Lower lobe of right lung (tissue), 2 donors: ENCODE measurements around the gene TOR1B. TPM values are rescaled to one million over a fixed set of nuclear protein-coding genes. Genes with fewer than 3 reads are reported as not detected.
"Not testable (repeated sequence)": the region's sequence is repeated elsewhere in the genome, so short reads cannot be mapped to it uniquely, and the experiment has no call there.

Experiments
- ATAC-seq, 2 donors: fragments of 200-7000 bp; cut with Tn5 transposase; one replicate each; pipeline ENCODE4 v1.9.1; 2020 to 2022; ENCODE audit warnings: mild to moderate bottlenecking in 2 of 2, moderate library complexity in 2 of 2
- DNase-seq: peaks from one replicate; pipeline ENCODE4 v3.0.0-alpha.2; 2020
- H3K27ac ChIP-seq: fragments of 200-600 bp; one replicate; pipeline ENCODE4 v1.8.0; 2022
- H3K27me3 ChIP-seq: fragments of 200-600 bp; one replicate; pipeline ENCODE4 v1.8.0; 2022; ENCODE audit warnings: low read depth
- H3K36me3 ChIP-seq: fragments of 200-600 bp; one replicate; pipeline ENCODE4 v1.8.0; 2022; ENCODE audit warnings: mild to moderate bottlenecking
- H3K4me1 ChIP-seq: fragments of 200-600 bp; one replicate; pipeline ENCODE4 v1.8.0; 2022
- H3K4me3 ChIP-seq: fragments of 200-600 bp; one replicate; pipeline ENCODE4 v1.8.0; 2022; ENCODE audit warnings: mild to moderate bottlenecking
- H3K9me3 ChIP-seq: fragments of 200-600 bp; one replicate; pipeline ENCODE4 v1.8.0; 2022
- CTCF ChIP-seq: fragments of 200-600 bp; IDR thresholded peaks from one replicate; pipeline ENCODE4 v1.8.0; 2022; ENCODE audit warnings: antibody characterized with exemption, mild to moderate bottlenecking
- intact Hi-C: fragments of 100-400 bp; cut with DNase I; formaldehyde crosslinking; loops from one replicate; pipeline ENCODE4 v1.11.0; 2022
- total RNA-seq: library from RNA; stranded (reverse); fragmentation: NEBNext Ultra II Directional; extraction: Animal tissue kit (Norgen Biotek cat#: 25700); gene quantifications from one replicate; pipeline ENCODE4 v1.2.1, GENCODE V29; 2021
- donor health status: DM: no; HTN: yes; CAD: no; lungs with severe emphysema.

Gene TOR1B
- total RNA-seq, 1 donor from 2014 or later: 34.9 TPM

GRCh38 chr9:129785866-129786265 is 17.1 kb upstream of the TOR1B start:
- Histone ChIP-seq H3K9me3 (no peaks in the 10 kb centered on the region), H3K27ac (no peak overlapping the region), H3K36me3 (no peaks in the 10 kb centered on the region), H3K27me3 (peaks cover 16% of the 10 kb centered on the region), H3K4me1 (no peaks in the 10 kb centered on the region), H3K4me3 (no peak overlapping the region)
- DNase-seq: no peak
- TF ChIP-seq CTCF: no peak
- no peak for ATAC-seq
- intact Hi-C loops: no loop called here

- Histone ChIP-seq H3K36me3 (no peaks in the 10 kb centered on the region), H3K9me3 (no peaks in the 10 kb centered on the region), H3K4me1 (no peaks in the 10 kb centered on the region), H3K27me3 (peaks cover 16% of the 10 kb centered on the region), H3K27ac (no peak overlapping the region), H3K4me3 (no peak overlapping the region)
- intact Hi-C loops: no loop called here
- ATAC-seq: no peak
- DNase-seq: no peak
- no peak for TF ChIP-seq CTCF
These were observed 16.5 kb upstream of the TOR1B start for GRCh38 chr9:129786481-129786880.

GRCh38 chr9:129794549-129794948 is 8.4 kb upstream of the TOR1B start:
- no peak overlapping the region for H3K27ac ChIP-seq
- H3K4me1 ChIP-seq: no peaks in the 10 kb centered on the region
- no peaks in the 10 kb centered on the region for H3K9me3 ChIP-seq
- DNase-seq (no peak), ATAC-seq (no peak)
- H3K36me3 ChIP-seq: no peaks in the 10 kb centered on the region
- intact Hi-C loops: no loop called here
- no peak for TF ChIP-seq CTCF
- no peak overlapping the region for H3K4me3 ChIP-seq
- H3K27me3 ChIP-seq: no peaks in the 10 kb centered on the region

GRCh38 chr9:129796029-129796428 is 7.0 kb upstream of the TOR1B start:
- H3K36me3 ChIP-seq, DNase-seq, intact Hi-C loops, H3K4me1 ChIP-seq, H3K27me3 ChIP-seq, H3K4me3 ChIP-seq, H3K27ac ChIP-seq, ATAC-seq, H3K9me3 ChIP-seq: not testable (repeated sequence)

GRCh38 chr9:129798973-129799372 is 4.0 kb upstream of the TOR1B start:
- H3K4me1 ChIP-seq: peaks cover 4% of the 10 kb centered on the region
- no peak overlapping the region for H3K27ac ChIP-seq
- DNase-seq (no peak), ATAC-seq (no peak)
- H3K36me3 ChIP-seq: no peaks in the 10 kb centered on the region
- TF ChIP-seq CTCF: no peak
- no peaks in the 10 kb centered on the region for H3K9me3 ChIP-seq
- no peaks in the 10 kb centered on the region for H3K27me3 ChIP-seq
- intact Hi-C loops: no loop called here
- H3K4me3 ChIP-seq: no peak overlapping the region

- DNase-seq (no peak), ATAC-seq (no peak)
- H3K27ac ChIP-seq: no peak overlapping the region
- H3K4me1 ChIP-seq: peaks cover 17% of the 10 kb centered on the region
- H3K27me3 ChIP-seq: no peaks in the 10 kb centered on the region
- H3K9me3 ChIP-seq: no peaks in the 10 kb centered on the region
- H3K4me3 ChIP-seq: no peak overlapping the region
- intact Hi-C loops: no loop called here
- no peak for TF ChIP-seq CTCF
- H3K36me3 ChIP-seq: peaks cover 1% of the 10 kb centered on the region
These were observed 1.5 kb upstream of the TOR1B start for GRCh38 chr9:129801504-129801903.
